ENCODE measurements around the gene EXOC2. TPM values are rescaled to one million over a fixed set of nuclear protein-coding genes. Genes with fewer than 3 reads are reported as not detected.
A peak's percentile ranks its signal among the peaks of the same experiment; 100 is the strongest.

EXOC2 gene, protein sequence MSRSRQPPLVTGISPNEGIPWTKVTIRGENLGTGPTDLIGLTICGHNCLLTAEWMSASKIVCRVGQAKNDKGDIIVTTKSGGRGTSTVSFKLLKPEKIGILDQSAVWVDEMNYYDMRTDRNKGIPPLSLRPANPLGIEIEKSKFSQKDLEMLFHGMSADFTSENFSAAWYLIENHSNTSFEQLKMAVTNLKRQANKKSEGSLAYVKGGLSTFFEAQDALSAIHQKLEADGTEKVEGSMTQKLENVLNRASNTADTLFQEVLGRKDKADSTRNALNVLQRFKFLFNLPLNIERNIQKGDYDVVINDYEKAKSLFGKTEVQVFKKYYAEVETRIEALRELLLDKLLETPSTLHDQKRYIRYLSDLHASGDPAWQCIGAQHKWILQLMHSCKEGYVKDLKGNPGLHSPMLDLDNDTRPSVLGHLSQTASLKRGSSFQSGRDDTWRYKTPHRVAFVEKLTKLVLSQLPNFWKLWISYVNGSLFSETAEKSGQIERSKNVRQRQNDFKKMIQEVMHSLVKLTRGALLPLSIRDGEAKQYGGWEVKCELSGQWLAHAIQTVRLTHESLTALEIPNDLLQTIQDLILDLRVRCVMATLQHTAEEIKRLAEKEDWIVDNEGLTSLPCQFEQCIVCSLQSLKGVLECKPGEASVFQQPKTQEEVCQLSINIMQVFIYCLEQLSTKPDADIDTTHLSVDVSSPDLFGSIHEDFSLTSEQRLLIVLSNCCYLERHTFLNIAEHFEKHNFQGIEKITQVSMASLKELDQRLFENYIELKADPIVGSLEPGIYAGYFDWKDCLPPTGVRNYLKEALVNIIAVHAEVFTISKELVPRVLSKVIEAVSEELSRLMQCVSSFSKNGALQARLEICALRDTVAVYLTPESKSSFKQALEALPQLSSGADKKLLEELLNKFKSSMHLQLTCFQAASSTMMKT
- 10 to 100 TPM; 13.3 to 14.8 TPM for total RNA-seq
- long read RNA-seq, full-length matches to known transcripts = 26 of 41 reads
- long read RNA-seq, partial matches to known transcripts = 0 of 41 reads
- long read RNA-seq, other reads (novel, unspliced or antisense) = 15 of 41 reads

DNA sequence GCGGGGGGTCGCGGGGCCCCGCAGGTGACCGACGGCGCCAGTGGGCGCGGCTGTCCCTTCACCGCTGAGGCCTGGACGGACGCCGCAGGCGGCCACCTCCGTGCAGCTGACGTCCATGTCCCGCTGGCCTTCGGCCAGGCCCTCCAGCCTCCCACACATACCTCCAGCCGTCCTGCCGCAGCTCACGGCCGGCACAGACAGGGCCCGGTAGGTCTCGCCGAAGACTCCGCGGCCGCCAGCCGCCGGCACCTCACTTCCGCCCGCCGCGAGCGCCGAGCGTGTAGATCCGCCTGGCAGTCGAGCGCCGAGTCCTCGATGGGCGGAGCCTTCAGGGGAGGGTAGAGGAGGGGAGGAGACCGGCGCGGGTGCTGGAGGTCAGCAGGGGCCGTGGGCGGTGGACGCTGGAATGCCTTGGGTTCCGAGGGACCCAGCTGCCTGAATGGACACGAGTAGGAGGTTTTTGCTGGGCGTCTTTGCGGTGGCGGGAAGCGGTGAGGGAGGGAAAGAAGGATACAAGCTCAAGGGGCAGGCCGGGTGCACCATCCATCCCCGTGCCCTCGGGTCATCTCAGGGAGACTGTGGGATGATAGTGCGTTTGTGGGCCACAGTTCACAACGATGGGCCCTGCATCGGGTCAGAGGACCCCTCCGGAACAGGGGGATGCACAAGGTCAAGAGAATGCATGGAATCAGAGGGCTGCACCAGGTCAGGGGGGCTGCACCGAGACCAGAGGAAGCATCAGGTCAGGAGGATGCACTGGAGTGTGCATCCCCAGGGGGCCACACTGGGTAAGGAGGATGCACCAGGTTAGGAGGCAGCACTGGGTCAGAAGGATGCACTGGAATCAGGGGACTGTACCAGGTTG is at the start of gene EXOC2:
TSS of gene EXOC2 (minus strand) at position 282 of the 865 bp plus-strand sequence. CDS start 55,321 bp downstream, outside the sequence.
- DNase-seq (peak; percentile 90), ATAC-seq (peak; percentile 97)
- intact Hi-C loops (cut with DNase I) = no loop called here

DNA sequence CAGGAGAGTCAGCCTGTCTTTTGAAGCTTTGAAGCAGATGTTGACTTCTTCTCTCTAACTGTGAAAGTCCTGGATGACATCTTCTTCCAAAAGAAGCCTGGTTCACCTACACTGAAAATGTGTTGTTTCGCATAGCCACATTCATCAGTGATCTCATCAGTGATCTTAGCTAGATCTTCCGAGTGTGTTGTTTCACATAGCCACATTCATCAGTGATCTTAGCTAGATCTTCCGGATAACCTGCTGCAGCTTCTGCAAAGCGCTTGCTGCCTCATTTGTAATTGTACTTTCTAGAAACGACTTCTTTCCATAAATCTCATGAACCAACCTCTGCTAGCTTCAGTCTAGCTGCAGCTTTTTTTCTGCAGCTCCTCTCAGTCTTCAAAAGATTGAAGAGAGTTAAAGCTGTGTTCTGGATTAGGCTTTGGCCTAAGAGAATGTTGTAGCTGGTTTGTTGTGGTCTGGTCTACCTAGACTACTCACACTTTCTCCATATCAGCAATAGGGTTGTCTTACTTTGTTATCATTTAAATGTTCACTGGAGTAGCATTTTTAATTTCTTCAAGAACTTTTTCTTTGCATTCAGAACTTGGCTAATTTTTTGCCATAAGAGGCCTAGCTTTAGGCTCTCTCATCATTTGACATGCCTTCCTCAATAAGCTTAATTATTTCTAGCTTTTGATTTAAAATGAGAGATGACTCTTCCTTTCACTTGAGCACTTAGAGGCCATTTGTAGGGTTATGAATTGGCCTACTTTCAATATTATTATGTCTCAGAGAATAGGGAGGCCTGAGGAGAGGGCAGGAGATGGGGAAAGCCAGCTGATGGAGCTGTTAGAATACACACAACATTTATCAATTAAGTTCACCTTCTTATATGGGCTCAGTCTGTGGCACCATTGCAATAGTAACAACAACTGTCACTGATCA is 48.7 kb upstream of the EXOC2 start:
- intact Hi-C loops (cut with DNase I) = no loop called here

DNA sequence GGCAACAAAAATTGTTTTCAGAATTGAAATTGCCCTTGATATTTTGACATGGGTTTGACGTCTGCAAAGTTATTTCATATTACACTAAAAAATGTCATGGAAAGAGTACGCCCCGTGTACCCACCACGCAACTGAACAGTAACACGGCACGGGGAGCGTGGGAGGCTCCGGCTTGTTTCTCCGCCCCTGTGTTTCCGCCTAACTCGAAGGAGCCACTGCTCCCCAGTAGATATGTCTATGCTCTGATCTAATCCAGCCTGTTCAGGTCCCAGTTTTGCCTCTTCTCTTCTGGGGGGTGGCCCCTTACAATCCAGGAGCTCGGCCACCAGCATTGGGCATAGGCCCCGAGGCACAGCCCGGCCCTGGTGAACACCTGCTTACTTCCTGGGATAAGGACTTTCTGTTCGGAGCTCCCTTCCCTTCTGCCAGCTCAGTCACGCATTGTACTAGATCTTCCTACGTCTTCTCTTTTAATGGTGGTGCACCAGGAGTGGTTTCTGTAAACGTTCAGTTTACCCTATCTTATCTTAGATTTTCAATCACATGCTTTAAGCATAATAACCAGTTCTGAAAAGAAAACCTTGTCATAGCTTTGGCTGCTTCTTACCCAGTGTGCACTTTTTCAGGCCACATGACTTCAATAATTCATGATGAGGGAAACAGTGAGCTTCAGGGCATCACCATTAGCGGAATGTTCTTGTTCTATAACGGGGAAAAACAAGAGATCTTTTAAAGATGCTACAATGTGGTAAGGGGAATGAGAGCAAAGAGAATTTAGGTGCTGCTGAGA is 43.9 kb upstream of the EXOC2 start:
- ATAC-seq = no peak
- no peak for DNase-seq
- intact Hi-C loops (cut with DNase I) = no loop called here

More for the DNA sequence above, 48.7 kb upstream of the EXOC2 start:
- ATAC-seq (no peak), DNase-seq (no peak)

DNA sequence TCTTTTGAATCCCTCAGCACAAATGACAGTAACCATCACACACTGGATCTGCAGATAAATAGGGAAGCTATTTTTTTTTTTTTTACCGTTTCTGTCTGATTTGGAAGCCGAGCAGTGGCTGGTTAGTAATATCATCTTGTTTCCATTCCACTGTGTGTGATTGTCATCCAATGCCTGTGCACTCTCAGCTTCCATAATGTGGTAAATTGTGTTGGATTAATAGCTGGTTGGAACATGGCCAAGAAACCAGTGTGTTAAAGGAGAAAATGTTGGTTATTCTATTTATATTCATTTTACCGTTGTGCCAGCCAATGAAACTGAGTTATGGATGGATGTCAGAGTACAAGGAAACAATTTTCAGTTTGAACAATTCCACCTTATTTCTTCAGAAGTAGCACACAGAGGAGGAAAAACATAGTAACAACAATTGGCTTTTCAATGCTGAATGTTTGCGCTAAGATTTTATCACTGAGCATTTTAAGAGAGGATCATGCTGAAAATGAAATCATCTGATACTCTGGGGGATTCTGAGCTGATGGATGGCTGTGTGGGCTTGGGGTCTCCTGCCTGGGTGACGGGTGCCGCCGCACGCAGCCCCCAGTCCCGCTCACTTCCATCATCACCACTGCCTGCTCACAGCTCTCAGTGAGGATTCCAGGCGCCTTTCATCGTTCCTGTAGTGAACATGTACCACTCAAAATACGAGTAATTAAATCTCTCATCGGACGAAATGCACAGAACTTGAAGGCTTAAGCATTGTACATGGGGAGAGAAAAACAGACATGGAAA is 40.7 kb upstream of the EXOC2 start:
- ATAC-seq = no peak
- intact Hi-C loops (cut with DNase I) = no loop called here
- DNase-seq = no peak

DNA sequence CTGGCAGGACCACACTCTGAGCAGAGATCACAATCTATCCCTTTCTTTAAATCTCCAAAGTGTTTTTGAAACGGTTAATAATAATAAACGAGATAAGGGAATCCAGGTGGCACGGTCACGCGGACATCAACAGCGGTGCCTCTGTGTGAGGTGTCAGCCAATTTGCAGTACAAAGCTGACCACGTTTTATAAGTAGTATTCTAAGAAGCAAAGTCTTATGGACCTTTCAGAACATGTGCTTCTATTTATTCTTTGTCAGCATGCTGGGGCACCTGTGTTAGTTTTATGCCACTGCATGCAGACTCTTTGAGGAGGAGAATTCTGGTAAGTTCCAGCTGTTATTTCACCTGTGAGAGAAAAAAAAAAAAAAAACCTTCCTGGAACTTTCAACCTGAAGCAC is 39.0 kb upstream of the EXOC2 start:
- DNase-seq (no peak), ATAC-seq (no peak)
- intact Hi-C loops (cut with DNase I) = no loop called here

DNA sequence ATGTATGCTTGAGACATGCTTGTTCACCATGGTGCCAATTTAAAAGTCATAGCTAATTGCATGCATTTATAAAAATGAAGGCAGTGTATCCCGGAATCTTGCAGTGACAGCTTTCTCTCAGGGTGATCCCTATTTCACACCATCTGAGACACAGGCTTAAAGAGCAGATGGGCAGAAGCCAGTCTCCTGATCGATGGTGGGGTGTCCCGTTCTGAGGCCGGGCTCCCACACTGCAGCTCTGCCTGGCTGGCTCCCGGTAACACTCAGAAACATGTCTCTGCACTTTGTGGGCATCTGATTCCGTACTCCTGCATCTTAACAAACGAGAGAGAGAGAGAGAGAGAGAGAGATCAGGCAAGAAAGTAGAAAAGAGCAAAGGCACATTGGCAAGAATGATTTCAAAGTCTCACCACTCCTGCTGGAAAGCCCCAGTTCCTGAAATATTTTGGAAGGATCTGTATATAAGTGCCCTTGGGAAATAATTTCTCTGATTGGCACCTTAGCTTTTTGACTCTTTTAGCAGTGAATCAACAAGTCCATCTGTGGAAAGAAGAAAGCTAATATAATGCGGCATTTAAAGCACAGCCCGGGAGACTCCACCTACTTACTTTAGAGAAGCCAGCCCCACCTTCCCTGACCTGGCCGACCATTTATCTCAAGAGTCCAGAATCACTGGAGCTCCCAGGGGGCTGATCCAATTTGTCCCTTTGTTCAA is 36.8 kb upstream of the EXOC2 start:
- intact Hi-C loops (cut with DNase I) = loop anchor here in 1 of 2 donors (10.0 kb wide), 1 partner anchor 135 kb away; no protein-coding TSS in a partner anchor
- DNase-seq = no peak
- no peak for ATAC-seq

DNA sequence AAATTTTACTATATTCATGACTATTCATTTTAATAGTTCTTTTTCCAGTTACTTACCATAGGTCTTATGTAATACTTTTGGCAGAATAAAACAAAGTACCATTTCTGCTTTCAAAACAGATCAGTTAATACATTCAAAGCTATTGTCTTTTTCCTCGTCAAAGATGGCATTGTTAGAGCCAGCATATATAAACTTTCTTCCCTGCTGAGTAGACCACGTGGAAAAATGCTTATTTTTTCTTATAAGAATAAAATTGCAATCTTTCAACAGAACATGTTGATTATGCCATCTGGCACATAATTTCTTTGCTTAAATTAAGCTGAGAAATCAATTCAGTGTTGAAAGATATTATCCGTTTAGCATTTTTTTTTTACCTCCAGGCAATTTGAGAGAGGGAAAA is 34.9 kb upstream of the EXOC2 start:
- ATAC-seq (no peak), DNase-seq (no peak)
- intact Hi-C loops (cut with DNase I) = loop anchor here in 1 of 2 donors (10.0 kb wide), 1 partner anchor 133 kb away; no protein-coding TSS in a partner anchor

DNA sequence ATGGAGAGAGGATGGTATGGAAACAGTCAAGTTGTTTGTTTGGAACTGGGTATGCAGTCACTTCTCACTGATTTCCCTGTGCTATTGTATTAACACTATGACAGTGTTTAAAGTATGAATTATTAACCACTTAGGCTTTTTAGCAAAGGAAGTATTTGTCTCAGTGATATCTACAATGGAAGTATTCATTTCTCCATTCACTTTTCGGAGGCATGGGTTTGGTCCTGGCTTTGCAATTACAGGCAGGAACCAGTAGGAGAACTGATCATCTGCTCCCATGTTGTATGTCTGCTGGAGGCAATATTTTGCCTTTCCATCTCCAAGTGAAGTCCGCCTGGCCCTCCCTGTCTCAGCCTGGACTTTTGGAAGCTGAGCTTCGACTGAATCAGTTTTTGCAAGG is 30.6 kb upstream of the EXOC2 start:
- ATAC-seq = no peak
- intact Hi-C loops (cut with DNase I) = loop anchor here in 1 of 2 donors (10.0 kb wide), 1 partner anchor 129 kb away; no protein-coding TSS in a partner anchor

DNA sequence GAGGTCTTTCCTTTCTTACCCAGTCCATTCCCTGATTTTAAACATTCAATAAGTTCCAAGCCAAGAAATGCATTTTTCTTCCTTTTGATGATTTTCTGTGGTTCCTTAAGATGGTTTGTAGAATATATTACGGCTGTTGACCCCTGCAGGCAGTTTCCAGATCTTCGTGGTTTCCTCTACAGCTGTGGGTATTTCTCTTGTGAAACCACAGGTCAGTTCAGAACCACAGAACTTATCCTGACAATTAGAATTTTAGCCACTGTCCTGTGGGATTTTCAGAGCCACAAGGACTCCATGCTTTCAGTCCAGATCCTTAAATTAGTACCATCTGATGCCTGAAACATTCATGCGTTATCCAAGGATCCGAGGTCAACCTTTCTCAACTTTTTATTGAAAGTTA is 29.7 kb upstream of the EXOC2 start:
- DNase-seq (no peak), ATAC-seq (no peak)
- intact Hi-C loops (cut with DNase I) = loop anchor here in 1 of 2 donors (10.0 kb wide), 1 partner anchor 128 kb away; no protein-coding TSS in a partner anchor

More for the DNA sequence above, 30.6 kb upstream of the EXOC2 start:
- DNase-seq = no peak

DNA sequence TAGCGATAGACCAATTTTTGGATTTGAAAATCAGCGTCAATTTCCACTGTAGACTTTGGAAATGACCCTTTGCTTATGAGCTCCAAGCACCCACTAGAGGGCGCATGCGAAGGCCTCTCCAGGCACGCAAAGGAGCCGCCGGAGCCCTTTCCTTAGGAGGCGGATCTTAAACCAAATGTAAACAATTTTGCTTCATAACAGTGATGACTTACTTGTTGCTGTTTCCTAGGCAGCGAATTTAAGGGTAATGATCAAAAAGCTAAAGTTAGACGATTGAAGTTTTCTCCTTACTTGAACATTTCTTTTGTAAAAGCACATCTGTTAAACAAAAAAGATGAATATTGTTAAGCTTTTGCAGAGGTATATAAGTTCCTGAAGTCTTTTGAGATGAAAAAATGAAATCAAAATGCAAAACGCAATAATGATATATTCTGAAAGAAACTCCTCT is 29.2 kb upstream of the EXOC2 start:
- DNase-seq (peak; percentile 81), ATAC-seq (peak; percentile 67 to 73)
- intact Hi-C loops (cut with DNase I) = loop anchor here in 1 of 2 donors (10.0 kb wide), 1 partner anchor 127 kb away; no protein-coding TSS in a partner anchor

DNA sequence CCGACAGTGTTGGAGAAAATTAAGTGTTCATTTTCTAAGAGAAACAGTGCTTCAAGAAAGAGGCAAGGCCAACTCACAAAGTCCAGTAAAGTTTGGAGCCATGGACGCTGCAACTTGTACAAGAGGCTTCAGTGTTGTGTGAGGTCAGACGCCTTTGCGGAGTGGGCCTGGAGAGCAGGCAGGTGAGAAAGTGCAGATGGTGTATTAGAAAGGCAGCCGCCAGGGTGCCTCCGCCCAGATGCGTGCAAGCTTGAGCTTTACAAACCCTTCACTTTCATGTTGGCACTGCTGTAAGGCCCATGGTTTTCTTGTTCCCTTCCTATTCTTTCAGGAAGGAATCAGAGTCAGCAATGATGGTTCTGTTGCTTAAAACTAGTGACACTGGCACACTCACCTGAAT is 25.4 kb upstream of the EXOC2 start:
- intact Hi-C loops (cut with DNase I) = no loop called here
- DNase-seq = no peak
- ATAC-seq = no peak

DNA sequence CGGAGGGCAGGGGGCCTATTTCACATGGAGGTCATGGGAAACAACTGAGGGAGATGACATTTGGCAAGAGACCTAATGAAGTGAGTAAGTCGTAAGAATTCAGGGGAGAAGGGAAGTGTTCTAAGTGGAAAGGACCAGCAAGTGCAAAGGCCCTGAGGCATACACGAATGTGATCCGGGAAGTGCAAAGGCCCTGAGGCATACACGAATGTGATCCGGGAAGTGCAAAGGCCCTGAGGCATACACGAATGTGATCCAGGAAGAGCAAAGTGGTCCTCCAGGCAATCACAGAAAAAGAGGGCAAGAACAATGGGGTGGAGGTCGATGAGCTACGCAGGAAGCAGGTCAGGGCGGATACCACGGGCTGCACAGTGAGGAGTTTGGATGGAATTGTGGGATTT is 24.2 kb upstream of the EXOC2 start:
- ATAC-seq = no peak
- DNase-seq = no peak
- intact Hi-C loops (cut with DNase I) = no loop called here

DNA sequence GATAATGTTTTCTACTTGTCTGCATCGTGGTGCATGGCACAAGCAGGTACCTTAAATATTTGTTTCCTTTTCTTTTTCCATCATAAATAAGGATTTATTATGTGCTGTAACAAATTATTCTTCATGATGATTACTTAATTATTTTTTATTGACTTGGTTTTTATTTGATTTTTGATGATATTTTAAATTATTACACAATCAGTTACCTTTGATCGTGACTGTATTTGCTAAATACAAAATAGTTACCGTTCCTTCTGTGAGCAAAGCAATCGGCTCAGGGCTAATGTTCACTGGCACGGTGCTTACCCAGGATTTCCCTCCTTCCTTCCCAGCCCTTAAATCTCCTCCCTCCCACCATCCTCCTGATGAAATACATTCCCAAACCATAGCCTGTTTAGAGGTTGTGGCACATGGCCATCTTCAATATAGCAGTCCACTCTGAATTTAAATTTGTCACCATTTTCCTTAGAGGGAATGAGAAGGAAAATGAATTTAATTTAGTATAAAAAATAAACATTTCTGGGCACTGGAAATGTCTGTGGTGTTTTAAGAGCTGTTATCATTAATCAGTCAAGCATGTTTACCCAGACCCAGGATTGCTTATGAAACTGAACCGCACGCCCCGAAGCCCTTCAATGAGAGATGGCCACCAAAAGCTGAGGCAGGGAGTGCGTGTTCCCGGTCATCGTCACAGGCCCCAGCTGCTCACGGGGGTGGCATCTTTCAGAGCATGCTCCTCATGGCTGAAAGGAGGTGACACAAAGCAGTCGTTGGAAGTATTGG is 23.0 kb upstream of the EXOC2 start:
- DNase-seq (no peak), ATAC-seq (no peak)
- intact Hi-C loops (cut with DNase I) = no loop called here

DNA sequence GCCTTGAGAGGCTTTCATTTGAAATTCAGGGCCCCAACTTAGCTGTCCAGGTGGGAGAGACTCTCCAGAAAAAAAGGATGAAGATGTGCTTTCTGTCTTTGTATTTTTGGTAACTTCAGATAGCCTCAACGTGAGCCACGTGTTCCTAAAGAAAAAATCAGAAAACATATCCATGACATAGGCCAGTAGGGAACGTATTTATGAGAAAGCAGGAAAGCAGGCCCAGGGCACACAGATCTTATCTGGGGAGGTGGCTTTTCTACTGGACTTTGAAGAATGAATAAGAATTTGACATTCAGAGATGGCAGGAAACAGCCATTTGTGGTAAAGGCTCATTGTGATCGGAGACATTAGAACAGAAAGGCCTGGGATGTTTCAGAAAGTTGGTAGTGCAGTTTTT is 21.2 kb upstream of the EXOC2 start:
- DNase-seq = no peak
- intact Hi-C loops (cut with DNase I) = no loop called here
- ATAC-seq = no peak

DNA sequence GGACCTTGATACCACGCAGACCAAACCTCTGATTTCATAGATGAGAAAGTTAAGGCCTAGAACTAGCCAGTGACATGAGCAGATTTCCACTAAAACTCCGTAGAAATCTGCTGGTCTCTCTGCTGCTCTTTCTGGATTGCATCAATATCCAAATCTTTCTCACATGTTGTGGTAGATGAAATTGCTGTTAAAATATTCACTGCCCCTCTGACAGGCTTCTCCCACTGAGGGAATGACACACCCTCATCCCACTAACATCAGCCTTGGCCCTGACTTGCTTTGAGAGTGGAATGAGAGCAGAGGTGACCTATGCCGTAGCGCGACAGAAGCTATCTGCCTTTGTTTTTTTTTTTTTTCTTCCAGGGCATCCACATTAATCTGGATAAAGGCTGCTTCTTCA is 20.4 kb upstream of the EXOC2 start:
- ATAC-seq = no peak
- no peak for DNase-seq
- intact Hi-C loops (cut with DNase I) = no loop called here

Data from left cardiac atrium (tissue), 4 donors.